Body of pancreas (tissue), 4 donors: Measurements from ENCODE around the gene LIPE. TPM values are rescaled to one million over a fixed set of nuclear protein-coding genes. Genes with fewer than 3 reads are reported as not detected.
A peak's percentile ranks its signal among the peaks of the same experiment; 100 is the strongest.

Experiments
- ATAC-seq: fragments of 150-250 bp; one replicate; pipeline ENCODE4 v1.9.1; 2016
- DNase-seq, 4 donors: peaks; one replicate each; pipeline ENCODE4 v3.0.0-alpha.2; 2019
- H3K27ac ChIP-seq, 4 donors: fragments of 200-600 bp; sonication (generic); 1 replicate in 3 of 4; 2 replicates in 1 of 4; pipeline versions ENCODE4 v1.5.1 to v1.6.1; 2016 to 2019; ENCODE audit warnings: mild to moderate bottlenecking in 1 of 4, mixed read lengths in 1 of 4, moderate library complexity in 1 of 4
- H3K27me3 ChIP-seq, 2 donors: fragments of 200-600 bp; sonication (generic); one replicate each; pipeline ENCODE4 v1.6.0; 2016; ENCODE audit warnings: mild to moderate bottlenecking in 1 of 2
- H3K36me3 ChIP-seq, 2 donors: fragments of 200-600 bp; sonication (generic); replicated peaks in 1 of 2; 2 replicates each; pipeline ENCODE4 v1.5.1; 2016; ENCODE audit warnings: low read depth in 2 of 2; ENCODE audit not compliant: insufficient read depth in 1 of 2
- H3K4me1 ChIP-seq: fragments of 200-600 bp; sonication (generic); one replicate; pipeline ENCODE4 v1.6.0; 2016
- H3K4me3 ChIP-seq, 2 donors: fragments of 200-600 bp; sonication (generic); 1 replicate in 1 of 2; 2 replicates in 1 of 2; pipeline ENCODE4 v1.5.1; 2016 to 2019
- H3K9me3 ChIP-seq, 3 donors: fragments of 200-600 bp; sonication (generic); 1 replicate in 2 of 3; 2 replicates in 1 of 3; pipeline ENCODE4 v1.5.1; 2016
- POLR2A ChIP-seq, 3 donors: fragments of 450-650 bp; IDR thresholded peaks; one replicate each; pipeline ENCODE4 v1.6.1; 2016; ENCODE audit warnings: antibody characterized with exemption in 3 of 3, mild to moderate bottlenecking in 2 of 3
- WGBS, 2 donors: methylation state at CpG; one replicate each; pipeline ENCODE4 v1.1.5; 2017; 5-methylcytosine and 5-hydroxymethylcytosine counted together
- intact Hi-C: fragments of 100-400 bp; cut with DNase I; formaldehyde crosslinking; loops from one replicate; pipeline ENCODE4 v1.15.1; 2023
- total RNA-seq, 2 donors: library from RNA; depleted of rRNA; stranded (reverse); fragments of >200 nt; gene quantifications; one replicate each; pipeline ENCODE4 v1.1.0, GENCODE V29; 2016
- TF ChIP-seq, protein P1 (sequence below), 7 experiments: fragments of 450-650 bp in 4 of 7; fragments of 200-600 bp in 3 of 7; sonication (generic) in 3 of 7; IDR thresholded peaks; one replicate each; pipeline ENCODE4 v1.5.1; 2016 to 2019; ENCODE audit warnings: antibody characterized with exemption in 7 of 7

Gene LIPE
- total RNA-seq, 2 donors from 2014 or later, result 8.3 to 357 TPM

DNA sequence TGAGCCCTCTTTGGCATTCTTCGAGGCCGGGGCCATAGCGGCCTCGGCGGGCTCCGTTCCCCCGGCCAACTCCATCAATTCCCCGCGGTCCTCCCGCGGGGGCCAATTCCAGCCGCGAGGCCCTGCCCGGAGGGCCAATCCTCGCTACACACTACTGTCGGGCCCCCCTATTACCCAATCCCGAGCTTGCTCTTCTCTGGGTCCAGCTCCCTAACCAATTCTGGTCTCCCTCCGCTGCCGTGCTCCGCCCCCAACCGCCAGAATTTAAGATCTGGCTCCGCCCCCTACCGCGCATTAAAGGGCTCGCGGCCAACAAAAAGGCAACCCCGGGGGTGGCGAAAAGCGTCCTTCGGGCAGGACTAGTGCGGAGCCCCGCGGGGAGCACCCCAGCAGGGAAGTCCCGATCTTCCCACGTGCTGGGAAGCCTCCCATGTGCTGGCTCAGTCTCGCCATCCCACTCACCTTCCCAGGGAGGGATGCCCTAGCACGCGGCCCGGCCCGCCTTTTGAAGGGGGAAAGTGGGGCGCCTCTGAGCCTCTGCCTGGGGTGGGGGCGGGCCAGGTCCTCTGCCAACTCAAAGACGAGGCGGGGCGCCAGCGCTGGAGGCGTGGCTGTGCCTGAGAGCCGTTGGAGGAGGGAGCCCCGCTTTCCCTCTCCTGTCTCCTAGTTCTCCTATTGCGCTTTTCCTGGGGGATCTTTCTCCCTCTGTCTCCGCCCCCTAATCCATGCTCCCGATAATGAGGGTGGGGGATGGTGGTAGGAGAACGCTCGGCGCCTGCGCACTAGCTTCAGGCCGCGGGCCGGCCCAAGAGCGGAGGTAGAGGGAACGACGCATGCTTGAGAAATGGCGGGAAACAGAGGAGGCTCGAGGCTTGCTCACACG, 3.5 kb downstream of the LIPE start:
- peak; percentile 7 to 48 (median 32) for TF ChIP-seq POLR2A (IDR thresholded peaks at IDR 0.05)
- TF ChIP-seq, protein P1, sequence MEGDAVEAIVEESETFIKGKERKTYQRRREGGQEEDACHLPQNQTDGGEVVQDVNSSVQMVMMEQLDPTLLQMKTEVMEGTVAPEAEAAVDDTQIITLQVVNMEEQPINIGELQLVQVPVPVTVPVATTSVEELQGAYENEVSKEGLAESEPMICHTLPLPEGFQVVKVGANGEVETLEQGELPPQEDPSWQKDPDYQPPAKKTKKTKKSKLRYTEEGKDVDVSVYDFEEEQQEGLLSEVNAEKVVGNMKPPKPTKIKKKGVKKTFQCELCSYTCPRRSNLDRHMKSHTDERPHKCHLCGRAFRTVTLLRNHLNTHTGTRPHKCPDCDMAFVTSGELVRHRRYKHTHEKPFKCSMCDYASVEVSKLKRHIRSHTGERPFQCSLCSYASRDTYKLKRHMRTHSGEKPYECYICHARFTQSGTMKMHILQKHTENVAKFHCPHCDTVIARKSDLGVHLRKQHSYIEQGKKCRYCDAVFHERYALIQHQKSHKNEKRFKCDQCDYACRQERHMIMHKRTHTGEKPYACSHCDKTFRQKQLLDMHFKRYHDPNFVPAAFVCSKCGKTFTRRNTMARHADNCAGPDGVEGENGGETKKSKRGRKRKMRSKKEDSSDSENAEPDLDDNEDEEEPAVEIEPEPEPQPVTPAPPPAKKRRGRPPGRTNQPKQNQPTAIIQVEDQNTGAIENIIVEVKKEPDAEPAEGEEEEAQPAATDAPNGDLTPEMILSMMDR (IDR thresholded peaks at IDR 0.05), result peak in 1 of 7 experiments; percentile 1
- no peaks in the 10 kb centered on the region for H3K9me3 ChIP-seq
- peak overlapping the region in 1 of 2 donors; percentile 3 for H3K4me3 ChIP-seq
- no peaks in the 10 kb centered on the region for H3K27me3 ChIP-seq
- peak; percentile 80 to 91 (median 86) for DNase-seq
- intact Hi-C loops, result no loop called here
- 4 to 6% methylated on average over 27 to 63 of the region's 65 CpGs for WGBS, 2 donors
- no peaks in the 10 kb centered on the region for H3K36me3 ChIP-seq
- peak; percentile 88 for ATAC-seq
- peaks cover 37% of the 10 kb centered on the region for H3K4me1 ChIP-seq
- H3K27ac ChIP-seq, result peak overlapping the region in 3 of 4 donors; percentile 64 to 71 (median 70)

DNA sequence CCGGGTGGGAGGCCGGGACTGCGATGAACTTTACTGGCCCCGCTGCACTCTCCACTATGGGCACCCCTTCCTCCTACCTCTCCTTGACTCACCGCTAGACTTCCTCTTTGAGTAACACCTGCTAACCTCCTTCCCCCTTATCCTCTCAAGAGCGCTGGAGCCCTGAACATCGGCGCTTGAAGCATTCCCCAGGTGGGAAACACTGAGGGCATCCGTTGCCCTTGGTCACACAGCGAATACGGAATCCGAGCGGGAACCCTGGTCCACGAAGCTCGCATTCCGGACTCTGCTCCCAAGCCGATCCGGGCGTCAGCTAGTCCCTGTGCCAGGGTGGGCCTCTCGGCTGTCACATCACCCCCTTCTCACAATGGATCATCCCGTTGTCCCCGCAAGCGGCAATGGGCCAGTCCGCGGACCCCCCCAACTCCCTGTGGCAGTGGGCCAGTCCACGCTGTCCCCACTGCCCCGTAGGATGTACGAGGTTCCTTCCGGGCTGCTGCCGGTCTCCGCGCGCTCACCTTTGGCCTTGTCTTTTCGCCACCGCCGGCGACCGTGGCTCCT, 4.2 kb downstream of the LIPE start:
- intact Hi-C loops, result no loop called here
- DNase-seq, result peak in 1 of 4 donors; percentile 23

DNA sequence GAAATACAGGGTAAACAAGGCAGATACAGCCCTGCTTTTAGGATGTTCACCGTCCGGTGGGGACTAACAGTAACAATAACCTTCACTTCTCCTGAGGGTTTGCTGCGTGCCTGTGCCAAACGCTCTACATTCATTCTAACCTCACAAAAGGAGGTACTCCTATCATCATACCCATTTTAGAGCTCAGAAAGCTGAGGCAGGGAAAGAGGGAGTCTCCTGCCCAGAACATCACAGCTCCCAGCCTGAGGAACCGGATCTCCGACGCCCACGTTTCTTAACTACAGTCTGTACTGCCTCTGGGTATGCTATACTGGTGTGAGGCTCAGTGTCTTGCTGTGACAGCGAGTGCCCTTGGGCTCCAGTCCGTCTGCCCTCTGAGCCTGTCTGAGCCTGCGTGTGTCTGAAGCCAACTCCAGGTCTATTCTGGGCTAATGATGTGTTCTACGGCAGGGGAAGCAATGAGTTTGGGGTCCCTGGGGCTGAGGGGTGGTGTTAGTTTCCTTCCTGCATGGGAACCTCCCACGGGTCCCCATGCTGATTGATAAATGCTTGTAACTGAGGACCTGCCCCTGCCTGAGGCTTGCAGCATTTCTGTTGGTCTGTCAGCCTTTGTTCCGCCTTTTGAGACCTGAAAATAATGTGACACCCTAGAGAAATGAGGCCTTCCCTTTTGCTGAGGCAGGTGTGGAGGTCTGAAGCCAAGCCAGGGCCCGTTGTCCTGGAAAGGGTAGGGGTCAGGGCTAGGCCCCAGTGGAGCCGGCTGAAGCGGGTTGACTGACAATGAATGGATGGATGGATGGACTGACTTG, 4.9 kb downstream of the LIPE start:
- no peaks in the 10 kb centered on the region for H3K9me3 ChIP-seq

More for the DNA sequence above, 4.2 kb downstream of the LIPE start:
- peak overlapping the region in 1 of 2 donors; percentile 3 for H3K4me3 ChIP-seq
- peak; percentile 26 for ATAC-seq
- TF ChIP-seq, protein P1 (IDR thresholded peaks at IDR 0.05), result no peak
- no peak for TF ChIP-seq POLR2A (IDR thresholded peaks at IDR 0.05)
- no peaks in the 10 kb centered on the region for H3K27me3 ChIP-seq
- no peaks in the 10 kb centered on the region for H3K9me3 ChIP-seq
- 21 to 68% methylated on average over 4 to 38 of the region's 38 CpGs for WGBS, 2 donors
- H3K36me3 ChIP-seq, result no peaks in the 10 kb centered on the region
- H3K4me1 ChIP-seq, result peaks cover 37% of the 10 kb centered on the region
- peak overlapping the region; percentile 10 to 71 (median 67) for H3K27ac ChIP-seq

DNA sequence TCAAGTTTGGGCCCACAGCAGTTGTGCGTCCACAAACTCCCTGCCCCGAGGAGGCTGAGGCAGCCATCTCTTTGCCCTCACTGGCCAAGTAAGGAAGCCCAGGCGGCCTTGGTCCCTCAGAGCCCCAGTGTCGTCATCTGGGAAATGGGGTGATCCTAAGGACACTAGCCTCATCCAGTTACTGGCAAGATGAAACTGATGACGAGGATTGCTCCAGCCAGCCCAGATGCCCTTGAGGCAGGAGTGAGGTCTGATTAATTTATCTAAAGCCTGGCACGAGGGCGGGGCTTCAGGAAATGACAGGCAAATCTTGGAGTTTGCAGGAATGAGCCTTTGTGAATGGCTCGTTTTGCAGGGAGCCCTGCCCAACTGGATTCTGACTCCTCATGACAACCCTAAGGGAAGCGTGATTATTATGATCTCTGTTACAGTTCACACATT, 5.6 kb downstream of the LIPE start:
- Histone ChIP-seq H3K9me3 (no peaks in the 10 kb centered on the region), H3K27ac (peak overlapping the region in 3 of 4 donors; percentile 64 to 71 (median 70)), H3K4me3 (no peak overlapping the region), H3K27me3 (no peaks in the 10 kb centered on the region), H3K36me3 (no peaks in the 10 kb centered on the region), H3K4me1 (peaks cover 37% of the 10 kb centered on the region)
- TF ChIP-seq POLR2A (IDR thresholded peaks at IDR 0.05), result no peak
- TF ChIP-seq, protein P1 (IDR thresholded peaks at IDR 0.05), result no peak
- peak; percentile 42 for ATAC-seq
- peak; percentile 56 to 78 (median 68) for DNase-seq
- WGBS, 2 donors, result 43 to 46% methylated on average over 5 to 9 of the region's 9 CpGs
- intact Hi-C loops, result no loop called here

More for the DNA sequence above, 4.9 kb downstream of the LIPE start:
- Histone ChIP-seq H3K4me3 (no peak overlapping the region), H3K27ac (peak overlapping the region in 3 of 4 donors; percentile 64 to 71 (median 70)), H3K36me3 (no peaks in the 10 kb centered on the region), H3K27me3 (no peaks in the 10 kb centered on the region), H3K4me1 (peaks cover 37% of the 10 kb centered on the region)
- ATAC-seq (no peak), DNase-seq (no peak)
- TF ChIP-seq, protein P1 (IDR thresholded peaks at IDR 0.05), result no peak
- TF ChIP-seq POLR2A (IDR thresholded peaks at IDR 0.05), result no peak
- WGBS, 2 donors, result 59 to 63% methylated on average over 12 to 17 of the region's 17 CpGs
- intact Hi-C loops, result no loop called here
